GM18511 (cell line): ENCODE results near the gene PRADC1.

Experiments used
- ATAC-seq: cut with Tn5 transposase; IDR thresholded peaks from one replicate; pipeline ENCODE4 v1.9.1; 2021; ENCODE audit warnings: mild to moderate bottlenecking, moderate library complexity; ENCODE audit not compliant: unreplicated experiment

Gene PRADC1

DNA sequence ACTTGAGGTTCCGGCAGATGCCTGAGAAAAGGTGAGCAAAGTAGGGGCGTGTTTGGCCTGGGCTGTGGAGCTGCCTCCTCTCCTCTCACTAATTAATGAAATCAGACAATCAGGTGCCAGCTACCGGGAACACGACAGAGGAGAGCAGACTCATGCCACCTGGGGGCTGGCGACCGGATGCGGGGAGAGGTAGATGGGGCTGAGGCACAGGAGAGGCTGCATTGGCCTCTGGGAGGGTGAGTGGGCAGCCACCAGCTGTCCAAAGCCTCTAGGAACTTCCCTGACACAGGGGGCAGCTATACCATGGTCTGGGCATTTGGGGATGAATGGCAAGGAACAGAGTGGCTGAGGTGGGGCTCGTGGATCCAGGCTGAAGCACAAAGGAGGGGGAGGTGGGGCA, 26.2 kb upstream of the PRADC1 start:
- ATAC-seq, result no peak

DNA sequence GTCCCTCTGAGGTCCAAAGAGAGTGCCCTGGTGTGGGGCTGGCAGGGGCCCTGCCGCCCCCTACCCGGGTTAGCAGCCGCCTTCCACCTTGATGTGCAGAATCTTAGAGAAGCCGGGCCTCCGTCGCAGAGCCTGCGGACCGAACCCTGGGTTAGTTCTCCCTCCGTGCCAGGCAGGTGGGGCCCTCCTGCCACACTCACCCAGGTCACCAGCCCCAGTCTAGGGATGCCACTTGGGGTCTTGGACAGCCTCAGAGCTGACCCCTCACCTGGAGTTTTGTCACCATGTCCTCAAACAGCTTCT, 25.8 kb upstream of the PRADC1 start:
- no peak for ATAC-seq

- no peak for ATAC-seq
Measured at GRCh38 chr2:73258186-73258912, 25.3 kb upstream of the PRADC1 start.

- ATAC-seq, result no peak
Measured at GRCh38 chr2:73257425-73258125, 24.5 kb upstream of the PRADC1 start.

DNA sequence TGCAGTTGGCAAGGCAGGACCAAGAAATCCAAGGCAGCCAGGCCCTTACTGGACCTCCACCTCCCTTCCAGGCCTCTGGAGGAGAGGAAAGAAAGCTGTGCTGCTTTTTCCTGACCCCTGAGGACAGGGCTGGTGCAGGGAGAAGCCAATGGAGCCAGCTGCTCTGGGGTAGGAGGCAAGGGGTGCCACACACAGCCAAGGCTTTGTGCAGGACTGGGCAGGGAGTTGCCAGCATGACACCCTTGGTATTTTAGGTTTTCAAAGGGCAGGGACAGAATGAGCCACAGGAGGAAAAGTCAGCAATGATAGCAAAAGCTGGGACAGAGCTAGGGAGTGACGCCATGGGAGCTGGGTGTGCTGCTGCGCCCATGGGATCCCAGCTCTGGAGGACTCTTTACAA, 24.0 kb upstream of the PRADC1 start:
- ATAC-seq, result no peak

- no peak for ATAC-seq
Measured at GRCh38 chr2:73256618-73256922, 23.5 kb upstream of the PRADC1 start.

DNA sequence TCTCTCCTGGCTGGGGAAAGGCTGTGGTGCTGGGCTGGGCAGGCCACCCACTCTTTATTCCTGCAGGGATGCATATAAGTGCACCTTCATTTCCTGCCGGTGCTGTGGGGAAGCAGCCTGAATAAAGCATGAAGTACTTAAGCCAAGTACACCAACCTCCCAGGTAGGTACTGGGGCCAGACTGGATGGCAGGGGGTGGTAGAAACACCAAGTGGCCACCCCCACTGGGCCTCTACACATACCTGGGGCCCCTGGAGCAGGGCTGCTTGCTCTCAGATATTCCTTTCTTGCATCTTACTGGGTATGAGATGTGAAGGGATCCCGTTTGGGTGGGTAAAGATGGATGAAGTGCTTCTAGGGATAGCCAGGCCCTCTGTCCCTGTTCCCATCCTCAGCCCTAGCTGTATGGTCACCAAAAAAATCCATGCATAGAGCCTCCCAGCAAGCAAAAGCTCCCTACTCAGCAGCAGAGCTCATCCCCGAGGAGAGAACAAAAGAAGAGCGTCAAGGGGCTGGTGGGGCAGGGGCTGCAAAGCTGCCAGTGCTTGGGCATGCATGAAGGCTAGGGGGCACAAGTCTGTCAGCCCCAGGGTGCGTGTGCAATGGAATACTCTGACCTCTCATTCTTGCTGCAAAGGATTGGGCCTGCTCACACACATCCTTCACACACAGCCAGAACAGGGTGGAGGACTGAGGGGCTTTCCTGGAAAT, 23.0 kb upstream of the PRADC1 start:
- ATAC-seq, result no peak

GRCh38 chr2:73255007-73255644, 22.1 kb upstream of the PRADC1 start:
- ATAC-seq, result no peak

- no peak for ATAC-seq
Measured at GRCh38 chr2:73254343-73255006, 21.4 kb upstream of the PRADC1 start.

DNA sequence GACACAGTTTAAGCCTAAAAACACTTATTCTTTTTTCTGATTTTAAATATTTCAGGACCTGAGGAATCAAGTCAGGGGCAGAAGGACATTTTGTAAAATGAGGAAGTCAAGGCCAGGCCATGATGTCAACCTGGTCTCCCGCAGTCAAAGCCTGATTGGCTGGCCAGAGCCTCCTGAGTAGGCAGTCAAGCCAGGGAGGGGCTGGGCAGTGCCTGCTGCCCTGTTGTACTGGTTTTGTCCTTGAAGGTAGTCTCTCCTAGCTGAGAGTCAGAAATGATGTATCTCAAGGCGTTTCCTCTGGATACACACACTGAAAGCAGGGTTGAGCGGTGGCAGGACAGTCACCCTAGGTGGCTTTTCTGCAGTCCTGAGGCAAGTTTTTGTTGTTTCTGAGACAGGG, 20.9 kb upstream of the PRADC1 start:
- no peak for ATAC-seq

- no peak for ATAC-seq
Measured at GRCh38 chr2:73253400-73253799, 20.4 kb upstream of the PRADC1 start.

GRCh38 chr2:73252238-73253027, 19.4 kb upstream of the PRADC1 start:
- ATAC-seq, result no peak

DNA sequence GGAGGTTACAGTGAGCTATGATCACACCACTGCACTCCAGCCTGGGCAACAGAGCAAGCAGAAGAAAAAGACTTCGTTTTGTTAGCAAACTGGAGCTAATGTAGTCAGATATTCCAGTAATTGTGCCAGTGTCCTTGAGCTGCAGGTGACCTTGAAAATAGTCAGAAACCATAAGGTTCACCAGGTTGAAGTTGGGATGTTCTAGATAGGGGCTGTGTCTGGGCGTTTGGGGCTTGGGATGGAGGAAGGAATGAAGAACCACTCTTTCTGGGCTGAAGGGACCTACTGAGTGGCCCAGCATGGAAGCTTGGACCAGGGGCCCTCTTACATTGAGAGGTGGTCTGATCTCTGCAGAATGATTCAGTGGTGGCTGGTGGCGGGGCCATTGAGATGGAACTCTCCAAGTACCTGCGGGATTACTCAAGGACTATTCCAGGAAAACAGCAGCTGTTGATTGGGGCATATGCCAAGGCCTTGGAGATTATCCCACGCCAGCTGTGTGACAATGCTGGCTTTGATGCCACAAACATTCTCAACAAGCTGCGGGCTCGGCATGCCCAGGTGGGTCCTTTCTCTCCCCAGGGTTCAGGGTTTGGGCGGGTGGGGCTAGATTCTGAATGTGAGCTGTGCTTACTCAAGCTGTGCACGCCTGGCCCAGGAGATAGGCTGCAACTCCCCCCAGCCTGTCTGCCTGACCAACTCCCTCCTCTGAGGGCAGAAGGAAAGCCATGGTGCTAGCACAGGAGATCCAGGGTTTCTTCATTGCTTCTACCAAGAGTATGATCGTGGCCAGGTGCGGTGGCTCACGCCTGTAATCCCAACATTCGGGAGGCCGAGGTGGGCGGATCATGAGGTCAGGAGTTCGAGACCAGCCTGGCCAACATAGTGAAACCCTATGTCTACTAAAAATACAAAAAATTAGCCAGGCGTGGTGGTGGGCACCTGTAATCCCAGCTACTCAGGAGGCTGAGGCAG, 18.1 kb upstream of the PRADC1 start:
- ATAC-seq, result no peak

- ATAC-seq, result no peak
Measured at GRCh38 chr2:73249636-73250035, 16.6 kb upstream of the PRADC1 start.

GRCh38 chr2:73246850-73247249, 13.8 kb upstream of the PRADC1 start:
- no peak for ATAC-seq

DNA sequence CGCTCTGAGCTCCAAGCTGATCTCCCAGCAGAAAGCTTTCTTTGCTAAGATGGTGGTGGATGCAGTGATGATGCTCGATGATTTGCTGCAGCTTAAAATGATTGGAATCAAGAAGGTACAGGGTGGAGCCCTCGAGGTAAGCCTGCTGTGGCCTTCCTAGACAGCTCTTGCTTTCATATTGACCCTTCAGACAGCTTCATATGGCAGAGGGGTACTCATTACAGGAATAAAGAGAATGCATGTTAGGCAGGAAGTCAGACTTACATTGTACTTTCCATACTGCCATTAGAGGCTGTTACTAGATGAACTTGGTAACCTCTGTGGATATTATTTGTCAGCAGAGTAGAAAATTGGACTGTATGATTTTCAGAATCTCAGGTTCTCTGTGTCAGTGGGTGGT, 11.5 kb upstream of the PRADC1 start:
- no peak for ATAC-seq

GRCh38 chr2:73243884-73244570, 11.0 kb upstream of the PRADC1 start:
- ATAC-seq, result no peak

DNA sequence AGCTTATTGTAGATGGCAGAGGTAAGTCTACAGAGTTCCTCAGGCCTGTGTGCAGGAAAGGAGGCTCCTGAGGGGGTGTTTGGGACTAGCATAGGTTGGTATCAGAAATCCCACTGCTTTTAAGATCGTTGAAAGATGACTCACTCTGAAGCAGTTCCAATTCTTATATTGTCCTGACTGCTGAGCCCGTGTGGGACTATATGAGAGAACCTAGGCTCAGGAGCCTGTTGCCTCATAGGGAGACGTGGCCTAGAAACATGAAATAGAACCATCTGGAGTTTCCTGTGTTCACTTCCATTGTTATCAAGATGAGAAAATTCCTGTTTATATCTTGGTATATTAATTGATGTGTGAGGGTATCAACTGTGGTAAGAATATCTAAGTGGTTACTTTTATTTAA, 6.7 kb upstream of the PRADC1 start:
- no peak for ATAC-seq

DNA sequence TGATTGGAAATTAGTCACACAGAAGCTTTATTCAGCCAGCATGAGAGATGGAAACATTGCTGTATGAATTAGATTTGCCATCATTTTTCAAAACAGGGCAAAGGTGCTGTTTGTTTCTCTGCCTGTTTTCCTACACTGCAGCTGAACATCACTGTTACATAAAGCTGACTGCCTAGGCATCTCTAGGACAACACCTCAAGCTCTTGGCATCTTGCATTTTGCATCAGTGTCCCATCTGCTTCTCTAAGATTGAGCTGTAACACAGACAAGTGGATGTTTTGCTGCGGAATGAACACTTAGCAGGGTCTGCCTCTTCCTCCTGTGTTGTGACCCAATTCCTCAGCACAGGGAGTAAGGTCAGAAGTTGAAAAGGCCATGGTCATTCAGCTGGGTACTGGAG, 5.9 kb upstream of the PRADC1 start:
- no peak for ATAC-seq
